Measurements from ENCODE around the gene UBE2J2. TPM values are rescaled to one million over a fixed set of nuclear protein-coding genes. Genes with fewer than 3 reads are reported as not detected.

UBE2J2 gene
- total RNA-seq (80.7 and 87.2 TPM in 2 replicates), polyA plus RNA-seq (50.0 and 60.7 TPM in 2 replicates), polyA minus RNA-seq (24.5 and 35.1 TPM in 2 replicates), Bru-seq, nascent RNA (percentile 74 among the genes with signal in this experiment), BruChase-seq, experiment 1, labeled RNA remaining after a 6-hour chase (percentile 95 among the genes with signal in this experiment), BruChase-seq, experiment 2, labeled RNA remaining after a 2-hour chase (percentile 96 among the genes with signal in this experiment)
- 46.1 and 63.4 TPM in 2 replicates for polyA plus RNA-seq (2011; cell fraction: cytosol; rRNA removed)
- 51.6 and 62.4 TPM in 2 replicates for polyA plus RNA-seq (2011; cell fraction: nucleus; rRNA removed)
- polyA plus RNA-seq (2012) = 48.2 and 50.2 TPM in 2 replicates
- polyA minus RNA-seq (2011; cell fraction: cytosol; rRNA and poly(A)+ RNA removed) = 25.1 TPM
- polyA minus RNA-seq (2011; cell fraction: nucleus; rRNA and poly(A)+ RNA removed) = 29.9 and 37.5 TPM in 2 replicates
- long read RNA-seq, transcript UBE2J2-203 (7 exons, 1,047 nt) = minor isoform, 8 of 182 reads
- long read RNA-seq, transcript UBE2J2-202 (7 exons, 1,733 nt) = major isoform, 116 of 182 reads
- long read RNA-seq, transcript UBE2J2-204 (6 exons, 1,057 nt) = minor isoform, 6 of 182 reads
- long read RNA-seq, partial matches to known transcripts = 13 of 182 reads
- long read RNA-seq, other reads (novel, unspliced or antisense) = 31 of 182 reads

GRCh38 chr1:1273512-1274298, at the start of gene UBE2J2:
TSS of gene UBE2J2 (minus strand) at chr1:1273854. CDS start at chr1:1267992, 5,862 bp downstream.
- TF ChIP-seq POLR2AphosphoS5 (IDR thresholded peaks at IDR 0.05; ENCODE audit: insufficient read depth, low read depth, low read length) (peak; percentile 96), FOS (IDR thresholded peaks at IDR 0.05; ENCODE audit: borderline replicate concordance, insufficient read depth, low read length) (no peak), MAX (IDR thresholded peaks at IDR 0.05; ENCODE audit: insufficient read depth, insufficient read length) (no peak), EZH2 (IDR thresholded peaks at IDR 0.05; ENCODE audit: borderline replicate concordance, low read depth, low read length, severe bottlenecking) (no peak), POLR2A (IDR thresholded peaks at IDR 0.05; ENCODE audit: low read depth, low read length) (peak; percentile 84), CTCF (IDR thresholded peaks at IDR 0.05; ENCODE audit: extremely low read depth in 1 of 2, insufficient read depth in 1 of 2, low read depth in 1 of 2, low read length in 2 of 2) (peak in 1 of 2 donors; percentile 3), MYC (IDR thresholded peaks at IDR 0.05; ENCODE audit: low read depth, low read length) (no peak), JUN (IDR thresholded peaks at IDR 0.05; ENCODE audit: borderline replicate concordance, insufficient read depth, insufficient read length, low read depth) (no peak), GATA2 (IDR thresholded peaks at IDR 0.05; ENCODE audit: insufficient read depth, insufficient read length, low read depth, low read length) (no peak)
- no peaks in the 10 kb centered on the region for H3K9me3 ChIP-seq (replicated peaks; ENCODE audit: control insufficient read depth, insufficient read depth, low read length)
- H3K9me1 ChIP-seq (replicated peaks; ENCODE audit: control insufficient read depth, extremely low read depth, insufficient read depth, low read length) = no peaks in the 10 kb centered on the region
- peak within 1 kb of the TSS; percentile 90 for H3K9ac ChIP-seq (replicated peaks; ENCODE audit: extremely low read depth, insufficient read depth, low read length)
- peaks cover 39% of the 10 kb centered on the region for H3K79me2 ChIP-seq (ENCODE audit: control insufficient read depth, insufficient read depth, low read length)
- DNase-seq (ENCODE audit: low read depth, low spot score) (peak; percentile 84), FAIRE-seq (peak; percentile 78)
- dilution Hi-C loops (cut with MboI; ENCODE audit: extremely low pct_ligation_motif_present, low sequenced_read_pairs) = no loop called here
- BruUV-seq (replicated peaks) = no TSS peak
- peak within 1 kb of the TSS; percentile 69 for H3K27ac ChIP-seq (ENCODE audit: insufficient read depth, low read depth, low read length)
- ChIA-PET CTCF (interaction anchor here (0.6 to 2.1 kb wide), 9 partner anchors 8 to 255 kb away, joined by 3 to 11 read pairs (median 3); no protein-coding TSS in a partner anchor), POLR2A (interaction anchor here (0.6 kb wide), 2 partner anchors 69 to 342 kb away, joined by 3 to 5 read pairs; partner anchors contain the start of gene MIB2)
- peaks cover 24% of the 10 kb centered on the region for H3K4me1 ChIP-seq (ENCODE audit: control insufficient read depth, extremely low read depth, insufficient read depth, low read length)
- no peaks in the 10 kb centered on the region for H3K27me3 ChIP-seq (ENCODE audit: control insufficient read depth in 2 of 2, insufficient read depth in 2 of 2, low read length in 2 of 2)
- peak within 1 kb of the TSS; percentile 71 for H3K4me2 ChIP-seq (ENCODE audit: insufficient read depth, low read length)
- H4K20me1 ChIP-seq (replicated peaks; ENCODE audit: control insufficient read depth, extremely low read depth, insufficient read depth, low read length) = no peaks in the 10 kb centered on the region
- H2AFZ ChIP-seq (ENCODE audit: low read depth, low read length) = peak within 1 kb of the TSS; percentile 89
- H3K36me3 ChIP-seq (ENCODE audit: control insufficient read depth in 2 of 2, extremely low read depth in 1 of 2, insufficient read depth in 2 of 2, low read length in 2 of 2) = no peaks in the 10 kb centered on the region
- intact Hi-C loops (cut with micrococcal nuclease) = loop anchor here (1.0 to 5.0 kb wide), 5 partner anchors 17 to 261 kb away; partner anchors contain the start of genes C1QTNF12, ISG15 and PUSL1
- H3K4me3 ChIP-seq (replicated peaks in 1 of 3; ENCODE audit: insufficient read depth in 1 of 3, low read depth in 1 of 3, low read length in 3 of 3) = peak within 1 kb of the TSS; percentile 47 to 72 (median 64)
